ENCODE results near the gene PLET1.
"Not testable (repeated sequence)": the region's sequence is repeated elsewhere in the genome, so short reads cannot be mapped to it uniquely, and the experiment has no call there.

The PLET1 gene

GRCh38 chr11:112200252-112200651, 60.4 kb downstream of the PLET1 start:
- DNase-seq: no peak

- DNase-seq: not testable (repeated sequence)
These were observed 61.6 kb downstream of the PLET1 start for GRCh38 chr11:112199101-112199500.

Data from NCI-H446 treated with DMSO at 0.1 percent for 48 hours (cell line).